ENCODE measurements around the gene RHBDF1. TPM values are rescaled to one million over a fixed set of nuclear protein-coding genes. Genes with fewer than 3 reads are reported as not detected.
A peak's percentile ranks its signal among the peaks of the same experiment; 100 is the strongest.

The RHBDF1 gene
- total and polyA plus RNA-seq, 10 of the 15 experiments (the other 5 are each of a cell fraction or from before 2014, with no cell fraction given): 0.04 to 0.85 (median 0.36) TPM; not detected in 3

- no peak for TF ChIP-seq ZBTB11 (CRISPR knock-in tag; IDR thresholded peaks at IDR 0.05)
- no peak for TF ChIP-seq SP1 (IDR thresholded peaks at IDR 0.05; ENCODE audit: low read depth, low read length)
- TF ChIP-seq MEF2B (IDR thresholded peaks at IDR 0.05; ENCODE audit: partially characterized antibody, poor library complexity, severe bottlenecking): no peak
- no peak for TF ChIP-seq NFXL1 (IDR thresholded peaks at IDR 0.05; ENCODE audit: borderline replicate concordance)
- no peak for TF ChIP-seq SMARCA5 (IDR thresholded peaks at IDR 0.05)
- TF ChIP-seq NRF1 (conservative IDR thresholded peaks at IDR 0.05; ENCODE audit: low read depth, low read length): no peak
- TF ChIP-seq SIN3A (IDR thresholded peaks at IDR 0.05; ENCODE audit: low read depth, low read length): no peak
- no peak for TF ChIP-seq PKNOX1 (IDR thresholded peaks at IDR 0.05)
- TF ChIP-seq PAX5 (IDR thresholded peaks at IDR 0.05; ENCODE audit: borderline replicate concordance, low read depth, low read length): no peak
- no peak for TF ChIP-seq HDAC2 (IDR thresholded peaks at IDR 0.05)
- TF ChIP-seq EP300 (IDR thresholded peaks at IDR 0.05; ENCODE audit: borderline replicate concordance in 1 of 2, control insufficient read depth in 1 of 2, low read depth in 2 of 2, low read length in 2 of 2): no peak
- TF ChIP-seq E2F4 (IDR thresholded peaks at IDR 0.05; ENCODE audit: low read depth, low read length): no peak
- no peak for TF ChIP-seq MXI1 (IDR thresholded peaks at IDR 0.05; ENCODE audit: low read depth, low read length)
- peak; percentile 60 for TF ChIP-seq RUNX3 (IDR thresholded peaks at IDR 0.05; ENCODE audit: low read length)
- TF ChIP-seq ZNF274 (IDR thresholded peaks at IDR 0.05; ENCODE audit: insufficient read depth, insufficient read length): no peak
These were observed 3.4 kb upstream of the RHBDF1 start (continued) for GRCh38 chr16:75580-76501.
